Mesodermal cell (in vitro differentiated cells): Measurements from ENCODE around the gene TMEM63A.

ENCODE experiments used
- H3K27ac ChIP-seq: 2 replicates; pipeline ENCODE4 v1.7.0; 2013; ENCODE audit warnings: mild to moderate bottlenecking, low read depth, low read length, moderate library complexity; ENCODE audit not compliant: severe bottlenecking
- H3K36me3 ChIP-seq: 2 replicates; pipeline ENCODE4 v1.7.1; 2013; ENCODE audit warnings: mild to moderate bottlenecking, low read length, moderate library complexity; ENCODE audit not compliant: control insufficient read depth, insufficient read depth
- H3K4me1 ChIP-seq: one replicate; pipeline ENCODE4 v1.7.1; 2013; ENCODE audit warnings: mild to moderate bottlenecking, low read length; ENCODE audit not compliant: insufficient read depth, control insufficient read depth, poor library complexity, severe bottlenecking
- H3K4me3 ChIP-seq: 2 replicates; pipeline ENCODE4 v1.7.0; 2013; ENCODE audit warnings: low read length, control low read depth, mild to moderate bottlenecking; ENCODE audit not compliant: insufficient read depth, poor library complexity, severe bottlenecking; ENCODE audit errors: extremely low read depth
- H3K9me3 ChIP-seq: 2 replicates; pipeline ENCODE4 v1.7.1; 2013; ENCODE audit warnings: mild to moderate bottlenecking, low read length, moderate library complexity; ENCODE audit not compliant: control insufficient read depth
- WGBS, 2 experiments: methylation state at CpG; one replicate each; pipeline ENCODE4 v1.1.5; 2013; ENCODE audit warnings: missing lambda C conversion rate in 2 of 2; ENCODE audit not compliant: insufficient coverage in 2 of 2; 5-methylcytosine and 5-hydroxymethylcytosine counted together

TMEM63A gene

GRCh38 chr1:225863167-225863566, 19.0 kb downstream of the TMEM63A start:
- Histone ChIP-seq H3K4me1 (peaks cover 14% of the 10 kb centered on the region), H3K4me3 (no peak overlapping the region), H3K36me3 (peaks cover 52% of the 10 kb centered on the region), H3K9me3 (no peaks in the 10 kb centered on the region), H3K27ac (no peak overlapping the region)
- WGBS, 2 experiments, result 93 to 95% methylated on average over 3 to 4 of the region's 5 CpGs

DNA sequence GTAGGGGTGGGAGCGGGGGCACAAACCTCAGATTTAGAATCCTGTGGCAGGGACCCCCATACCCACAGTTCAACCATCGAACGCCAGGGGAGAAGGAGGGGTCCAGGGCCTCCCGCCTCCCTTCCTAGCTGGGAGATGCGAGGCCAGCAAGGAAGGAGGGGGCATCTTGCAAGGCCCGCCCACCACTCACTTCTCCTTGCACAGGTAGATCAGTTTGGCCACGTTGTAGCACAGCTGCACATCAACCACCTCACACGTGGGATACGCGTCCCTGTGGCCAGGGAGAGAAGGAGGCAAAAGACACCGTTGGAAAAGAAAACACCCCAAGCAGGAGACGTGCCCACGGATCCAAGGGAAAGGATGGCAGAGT, 19.6 kb downstream of the TMEM63A start:
- Histone ChIP-seq H3K36me3 (peaks cover 50% of the 10 kb centered on the region), H3K27ac (no peak overlapping the region), H3K9me3 (no peaks in the 10 kb centered on the region), H3K4me1 (peaks cover 14% of the 10 kb centered on the region), H3K4me3 (no peak overlapping the region)
- 92 to 99% methylated on average over 6 to 8 of the region's 13 CpGs for WGBS, 2 experiments

DNA sequence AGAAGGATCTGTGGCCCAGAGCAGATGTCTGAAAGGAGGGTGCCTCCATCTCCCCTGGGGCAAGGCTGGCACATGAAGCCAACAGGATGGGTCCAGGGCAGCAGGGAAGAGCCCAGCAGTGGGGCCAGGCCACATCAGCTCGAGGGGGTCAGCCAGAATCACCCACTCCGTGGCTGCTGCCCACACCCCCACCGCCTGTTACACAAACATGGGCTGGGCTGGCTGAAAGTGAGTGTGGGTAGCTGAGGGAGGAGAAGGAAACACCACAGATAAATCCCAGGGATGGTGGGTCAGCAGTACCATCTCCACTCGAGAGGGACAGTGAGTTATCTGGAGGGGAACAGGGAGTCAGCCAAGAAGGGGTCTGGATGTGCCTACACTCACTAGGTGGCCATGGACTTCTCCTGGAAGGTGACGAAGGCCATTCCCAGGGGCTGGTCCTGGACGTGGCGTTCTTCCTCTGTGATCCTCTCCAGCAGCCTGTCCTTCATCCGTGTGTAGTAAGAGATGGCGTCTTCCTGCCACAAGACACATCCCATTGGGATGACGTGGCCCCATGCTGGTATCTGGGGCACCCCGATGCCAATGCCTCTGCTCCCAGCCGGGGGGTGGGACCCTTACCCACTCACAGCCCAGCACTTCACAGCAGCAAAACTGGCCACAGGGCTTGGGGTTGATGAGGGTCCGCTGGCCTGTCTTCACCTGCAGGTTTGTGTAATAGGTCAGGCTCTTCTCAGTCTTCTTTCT, 20.2 kb downstream of the TMEM63A start:
- H3K4me3 ChIP-seq, result no peak overlapping the region
- H3K9me3 ChIP-seq, result no peaks in the 10 kb centered on the region
- no peak overlapping the region for H3K27ac ChIP-seq
- H3K36me3 ChIP-seq, result peaks cover 48% of the 10 kb centered on the region
- WGBS, 2 experiments, result 87 to 93% methylated on average over 10 to 11 of the region's 13 CpGs
- peaks cover 14% of the 10 kb centered on the region for H3K4me1 ChIP-seq

DNA sequence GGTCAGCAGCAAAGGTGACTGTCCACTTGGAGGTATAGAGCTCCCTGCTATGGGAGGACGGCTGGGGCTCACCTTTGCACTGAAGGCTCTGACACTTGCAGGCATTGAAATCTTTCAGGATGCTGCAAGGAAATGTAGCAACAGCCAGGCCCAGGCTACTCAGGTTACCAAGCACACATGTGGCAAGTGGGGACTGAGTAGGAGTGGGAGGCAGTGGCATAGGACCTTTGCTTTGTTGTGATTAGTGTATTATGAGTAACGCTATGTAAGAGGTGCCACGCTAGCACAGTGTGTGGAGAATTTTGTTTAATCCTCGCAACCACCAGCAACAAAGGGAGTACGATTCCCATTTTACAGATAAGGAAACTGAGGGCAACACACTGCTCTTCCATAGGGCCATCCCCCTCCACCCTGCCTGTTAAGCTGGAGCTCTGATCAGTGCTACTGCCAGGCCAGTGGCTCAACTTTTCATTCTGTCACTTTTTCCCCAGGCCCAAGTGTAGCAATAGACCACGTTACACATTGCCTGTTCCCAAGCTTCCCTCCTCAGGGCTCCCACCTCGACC, 21.2 kb downstream of the TMEM63A start:
- peaks cover 7% of the 10 kb centered on the region for H3K4me1 ChIP-seq
- WGBS, 2 experiments, result 87 to 91% methylated on average over 5 of the region's 7 CpGs

GRCh38 chr1:225860107-225860506, 22.1 kb downstream of the TMEM63A start:
- H3K4me3 ChIP-seq, result no peak overlapping the region
- H3K36me3 ChIP-seq, result peaks cover 44% of the 10 kb centered on the region
- no peaks in the 10 kb centered on the region for H3K9me3 ChIP-seq
- WGBS, 2 experiments, result 93 to 100% methylated on average over 3 to 4 of the region's 5 CpGs
- peaks cover 3% of the 10 kb centered on the region for H3K4me1 ChIP-seq
- no peak overlapping the region for H3K27ac ChIP-seq

More for the DNA sequence above, 21.2 kb downstream of the TMEM63A start:
- Histone ChIP-seq H3K9me3 (no peaks in the 10 kb centered on the region), H3K36me3 (peaks cover 48% of the 10 kb centered on the region), H3K4me3 (no peak overlapping the region), H3K27ac (no peak overlapping the region)

DNA sequence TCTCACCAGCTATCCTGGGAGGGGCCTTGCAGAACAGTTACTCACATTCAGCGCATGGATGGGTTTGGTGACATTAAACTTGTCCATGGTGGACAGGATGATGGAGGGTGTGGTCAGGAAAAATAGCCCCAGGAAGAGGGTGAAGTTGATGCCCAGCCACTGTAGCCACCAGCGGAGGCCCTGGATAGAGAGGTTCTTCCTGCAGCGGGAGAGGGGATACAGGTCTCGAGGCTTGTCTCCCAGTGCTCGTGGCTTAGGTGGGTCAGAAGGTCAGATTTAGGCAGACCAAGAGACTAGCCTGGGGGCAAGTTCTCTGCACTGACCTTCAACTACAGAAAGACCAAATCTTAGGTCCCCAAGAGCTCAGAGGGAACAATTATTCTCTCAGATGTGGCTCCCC, 23.0 kb downstream of the TMEM63A start:
- WGBS, 2 experiments, result 100% methylated on average over 4 of the region's 5 CpGs; no CpG with 5 or more reads in 1 of the 2 experiments
- peaks cover 46% of the 10 kb centered on the region for H3K36me3 ChIP-seq
- H3K9me3 ChIP-seq, result no peaks in the 10 kb centered on the region
- H3K4me1 ChIP-seq, result no peaks in the 10 kb centered on the region
- H3K27ac ChIP-seq, result no peak overlapping the region
- no peak overlapping the region for H3K4me3 ChIP-seq

DNA sequence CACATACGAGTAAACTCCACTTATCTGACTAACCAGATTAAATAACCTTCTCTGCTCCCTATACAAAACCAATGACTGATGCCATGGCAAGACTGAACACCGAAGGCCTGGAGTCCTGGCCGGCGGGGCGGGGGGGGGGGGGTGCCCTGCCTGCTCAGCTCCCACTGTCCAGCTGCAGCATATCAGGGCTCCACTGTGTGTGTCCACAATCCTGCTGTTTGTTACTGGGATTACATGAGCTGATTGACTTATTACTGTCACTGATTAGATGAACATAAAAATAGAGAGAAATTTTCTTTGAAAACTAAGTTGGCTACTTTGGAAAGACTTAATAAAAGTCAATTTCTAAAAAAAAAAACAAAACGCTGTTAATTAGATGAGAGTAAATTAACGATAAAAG, 24.9 kb downstream of the TMEM63A start:
- Histone ChIP-seq H3K4me1 (no peaks in the 10 kb centered on the region), H3K36me3 (peaks cover 36% of the 10 kb centered on the region), H3K4me3 (no peak overlapping the region), H3K9me3 (no peaks in the 10 kb centered on the region), H3K27ac (no peak overlapping the region)
- WGBS, 2 experiments, result 71% methylated on average over 2 to 4 of the region's 7 CpGs

DNA sequence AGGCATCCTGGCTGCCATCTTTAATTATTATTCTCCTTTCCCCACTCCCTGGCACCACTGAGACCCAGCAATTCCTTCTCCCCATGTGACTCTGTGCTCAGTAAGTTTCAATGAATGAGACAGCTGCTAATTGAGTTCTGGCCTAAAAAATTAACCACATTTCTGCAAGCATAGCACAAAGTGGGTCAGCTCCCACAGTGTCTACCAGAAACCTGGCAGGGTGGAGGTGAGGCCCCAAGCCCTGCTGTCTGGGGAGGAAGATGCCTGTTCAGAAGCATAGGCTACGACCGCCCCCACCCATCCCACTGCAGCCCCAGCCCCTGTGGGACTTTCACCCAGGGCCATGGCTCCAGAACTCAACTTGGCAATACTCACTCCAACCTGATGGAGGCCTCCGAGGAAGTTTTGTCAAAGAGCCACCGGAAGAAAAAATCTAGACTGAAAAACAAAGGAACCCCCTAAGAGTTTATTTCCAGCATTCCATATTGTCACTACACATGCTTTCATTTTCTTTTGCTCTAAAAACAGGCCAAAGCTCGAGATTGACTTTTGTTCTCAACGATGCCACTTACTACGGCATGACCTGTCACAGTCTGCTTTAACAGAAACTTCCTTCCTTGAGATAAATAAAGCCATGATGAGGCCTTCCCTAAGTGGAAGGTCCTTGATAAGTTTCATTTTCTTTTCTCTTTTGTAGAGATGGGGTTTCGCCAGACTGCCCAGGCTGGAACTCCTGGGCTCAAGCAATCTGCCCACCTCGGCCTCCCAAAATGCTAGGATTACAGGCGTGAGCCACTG, 26.5 kb downstream of the TMEM63A start:
- Histone ChIP-seq H3K4me3 (no peak overlapping the region), H3K27ac (no peak overlapping the region), H3K9me3 (no peaks in the 10 kb centered on the region), H3K36me3 (peaks cover 25% of the 10 kb centered on the region), H3K4me1 (no peaks in the 10 kb centered on the region)
- WGBS, 2 experiments, result 93 to 94% methylated on average over 3 to 9 of the region's 10 CpGs

- Histone ChIP-seq H3K36me3 (peaks cover 24% of the 10 kb centered on the region), H3K4me1 (no peaks in the 10 kb centered on the region), H3K9me3 (no peaks in the 10 kb centered on the region), H3K27ac (no peak overlapping the region), H3K4me3 (no peak overlapping the region)
- WGBS, 2 experiments, result 94 to 95% methylated on average over 10 of the region's 12 CpGs
Observed at GRCh38 chr1:225853441-225853840, 28.7 kb downstream of the TMEM63A start.

- Histone ChIP-seq H3K9me3 (no peaks in the 10 kb centered on the region), H3K4me1 (no peaks in the 10 kb centered on the region), H3K4me3 (no peak overlapping the region), H3K36me3 (peaks cover 21% of the 10 kb centered on the region), H3K27ac (no peak overlapping the region)
- 95 to 99% methylated on average over 8 to 9 of the region's 13 CpGs for WGBS, 2 experiments
Observed at GRCh38 chr1:225852413-225853124, 29.6 kb downstream of the TMEM63A start.
